H1 (cell line): ENCODE data around the gene CDK8. TPM values are rescaled to one million over a fixed set of nuclear protein-coding genes. Genes with fewer than 3 reads are reported as not detected.

Experiments
- NANOG ChIP-seq: IDR thresholded peaks from 2 replicates; pipeline ENCODE4 v1.6.1; 2011; ENCODE audit warnings: low read length, low read depth, mild to moderate bottlenecking, inconsistent platforms; ENCODE audit not compliant: insufficient read depth, poor library complexity, severe bottlenecking
- NRF1 ChIP-seq: IDR thresholded peaks from 2 replicates; pipeline ENCODE4 v1.6.1; 2011; ENCODE audit warnings: mild to moderate bottlenecking, low read depth, low read length, improper control_type of control experiment
- TBP ChIP-seq: IDR thresholded peaks from 2 replicates; pipeline ENCODE4 v1.6.1; 2011; ENCODE audit warnings: low read depth, low read length, improper control_type of control experiment
- polyA plus RNA-seq, 7 experiments: library from polyadenylated mRNA; depleted of rRNA in 3 of 7; stranded (reverse) in 5 of 7; unstranded in 2 of 7; fragments of >200 nt in 5 of 7; fragments of 200-250 nt in 2 of 7; gene quantifications; 1 replicate in 5 of 7; 2 replicates in 1 of 7; 4 replicates in 1 of 7; pipeline versions ENCODE4 v1.2.1 to v1.2.3, GENCODE V29; 2011 to 2013; ENCODE audit warnings: missing spikeins in 2 of 7, mixed read lengths in 2 of 7
- total RNA-seq: library from RNA; stranded (reverse); fragmentation: NEBNext Ultra II Directional; extraction: Animal tissue kit (Norgen Biotek cat#: 25700); gene quantifications from 2 replicates; pipeline ENCODE4 v1.2.1, GENCODE V29; 2021
- TF ChIP-seq, protein P1 (sequence below): IDR thresholded peaks from 2 replicates; pipeline ENCODE4 v1.6.1; 2012; ENCODE audit warnings: inconsistent platforms
- TF ChIP-seq, protein P2 (sequence below): fragments of 300-600 bp; sonication (generic); IDR thresholded peaks from 2 replicates; pipeline ENCODE4 v1.7.1; 2012; ENCODE audit warnings: low read length, moderate library complexity, mild to moderate bottlenecking, inconsistent platforms; ENCODE audit not compliant: insufficient replicate concordance

The CDK8 gene
- total and polyA plus RNA-seq, 2 of the 8 experiments (the other 6 are each of a cell fraction or from before 2014, with no cell fraction given) = 22.1 to 25.6 TPM

DNA sequence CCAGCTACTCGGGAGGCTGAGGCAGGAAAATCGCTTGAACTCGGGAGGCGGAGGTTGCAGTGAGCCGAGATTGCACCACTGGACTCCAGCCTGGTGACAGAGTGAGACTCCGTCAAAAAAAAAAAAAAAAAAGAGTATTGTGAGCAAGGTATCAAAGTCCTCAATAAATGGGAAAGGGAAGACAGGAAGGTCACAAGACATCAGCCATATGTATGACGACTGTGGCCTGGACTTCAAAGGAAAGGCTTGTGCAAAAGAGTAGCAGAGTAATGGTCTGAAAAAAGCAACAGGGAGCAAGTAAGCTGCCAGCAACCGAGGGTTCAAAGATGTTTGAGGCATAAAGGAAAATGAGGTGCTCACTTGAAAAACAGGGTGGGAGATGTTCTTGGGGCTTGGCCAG lies 187.5 kb downstream of the CDK8 start (continued):
- TF ChIP-seq, protein P1, sequence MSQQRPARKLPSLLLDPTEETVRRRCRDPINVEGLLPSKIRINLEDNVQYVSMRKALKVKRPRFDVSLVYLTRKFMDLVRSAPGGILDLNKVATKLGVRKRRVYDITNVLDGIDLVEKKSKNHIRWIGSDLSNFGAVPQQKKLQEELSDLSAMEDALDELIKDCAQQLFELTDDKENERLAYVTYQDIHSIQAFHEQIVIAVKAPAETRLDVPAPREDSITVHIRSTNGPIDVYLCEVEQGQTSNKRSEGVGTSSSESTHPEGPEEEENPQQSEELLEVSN = no peak
- TF ChIP-seq, protein P2, sequence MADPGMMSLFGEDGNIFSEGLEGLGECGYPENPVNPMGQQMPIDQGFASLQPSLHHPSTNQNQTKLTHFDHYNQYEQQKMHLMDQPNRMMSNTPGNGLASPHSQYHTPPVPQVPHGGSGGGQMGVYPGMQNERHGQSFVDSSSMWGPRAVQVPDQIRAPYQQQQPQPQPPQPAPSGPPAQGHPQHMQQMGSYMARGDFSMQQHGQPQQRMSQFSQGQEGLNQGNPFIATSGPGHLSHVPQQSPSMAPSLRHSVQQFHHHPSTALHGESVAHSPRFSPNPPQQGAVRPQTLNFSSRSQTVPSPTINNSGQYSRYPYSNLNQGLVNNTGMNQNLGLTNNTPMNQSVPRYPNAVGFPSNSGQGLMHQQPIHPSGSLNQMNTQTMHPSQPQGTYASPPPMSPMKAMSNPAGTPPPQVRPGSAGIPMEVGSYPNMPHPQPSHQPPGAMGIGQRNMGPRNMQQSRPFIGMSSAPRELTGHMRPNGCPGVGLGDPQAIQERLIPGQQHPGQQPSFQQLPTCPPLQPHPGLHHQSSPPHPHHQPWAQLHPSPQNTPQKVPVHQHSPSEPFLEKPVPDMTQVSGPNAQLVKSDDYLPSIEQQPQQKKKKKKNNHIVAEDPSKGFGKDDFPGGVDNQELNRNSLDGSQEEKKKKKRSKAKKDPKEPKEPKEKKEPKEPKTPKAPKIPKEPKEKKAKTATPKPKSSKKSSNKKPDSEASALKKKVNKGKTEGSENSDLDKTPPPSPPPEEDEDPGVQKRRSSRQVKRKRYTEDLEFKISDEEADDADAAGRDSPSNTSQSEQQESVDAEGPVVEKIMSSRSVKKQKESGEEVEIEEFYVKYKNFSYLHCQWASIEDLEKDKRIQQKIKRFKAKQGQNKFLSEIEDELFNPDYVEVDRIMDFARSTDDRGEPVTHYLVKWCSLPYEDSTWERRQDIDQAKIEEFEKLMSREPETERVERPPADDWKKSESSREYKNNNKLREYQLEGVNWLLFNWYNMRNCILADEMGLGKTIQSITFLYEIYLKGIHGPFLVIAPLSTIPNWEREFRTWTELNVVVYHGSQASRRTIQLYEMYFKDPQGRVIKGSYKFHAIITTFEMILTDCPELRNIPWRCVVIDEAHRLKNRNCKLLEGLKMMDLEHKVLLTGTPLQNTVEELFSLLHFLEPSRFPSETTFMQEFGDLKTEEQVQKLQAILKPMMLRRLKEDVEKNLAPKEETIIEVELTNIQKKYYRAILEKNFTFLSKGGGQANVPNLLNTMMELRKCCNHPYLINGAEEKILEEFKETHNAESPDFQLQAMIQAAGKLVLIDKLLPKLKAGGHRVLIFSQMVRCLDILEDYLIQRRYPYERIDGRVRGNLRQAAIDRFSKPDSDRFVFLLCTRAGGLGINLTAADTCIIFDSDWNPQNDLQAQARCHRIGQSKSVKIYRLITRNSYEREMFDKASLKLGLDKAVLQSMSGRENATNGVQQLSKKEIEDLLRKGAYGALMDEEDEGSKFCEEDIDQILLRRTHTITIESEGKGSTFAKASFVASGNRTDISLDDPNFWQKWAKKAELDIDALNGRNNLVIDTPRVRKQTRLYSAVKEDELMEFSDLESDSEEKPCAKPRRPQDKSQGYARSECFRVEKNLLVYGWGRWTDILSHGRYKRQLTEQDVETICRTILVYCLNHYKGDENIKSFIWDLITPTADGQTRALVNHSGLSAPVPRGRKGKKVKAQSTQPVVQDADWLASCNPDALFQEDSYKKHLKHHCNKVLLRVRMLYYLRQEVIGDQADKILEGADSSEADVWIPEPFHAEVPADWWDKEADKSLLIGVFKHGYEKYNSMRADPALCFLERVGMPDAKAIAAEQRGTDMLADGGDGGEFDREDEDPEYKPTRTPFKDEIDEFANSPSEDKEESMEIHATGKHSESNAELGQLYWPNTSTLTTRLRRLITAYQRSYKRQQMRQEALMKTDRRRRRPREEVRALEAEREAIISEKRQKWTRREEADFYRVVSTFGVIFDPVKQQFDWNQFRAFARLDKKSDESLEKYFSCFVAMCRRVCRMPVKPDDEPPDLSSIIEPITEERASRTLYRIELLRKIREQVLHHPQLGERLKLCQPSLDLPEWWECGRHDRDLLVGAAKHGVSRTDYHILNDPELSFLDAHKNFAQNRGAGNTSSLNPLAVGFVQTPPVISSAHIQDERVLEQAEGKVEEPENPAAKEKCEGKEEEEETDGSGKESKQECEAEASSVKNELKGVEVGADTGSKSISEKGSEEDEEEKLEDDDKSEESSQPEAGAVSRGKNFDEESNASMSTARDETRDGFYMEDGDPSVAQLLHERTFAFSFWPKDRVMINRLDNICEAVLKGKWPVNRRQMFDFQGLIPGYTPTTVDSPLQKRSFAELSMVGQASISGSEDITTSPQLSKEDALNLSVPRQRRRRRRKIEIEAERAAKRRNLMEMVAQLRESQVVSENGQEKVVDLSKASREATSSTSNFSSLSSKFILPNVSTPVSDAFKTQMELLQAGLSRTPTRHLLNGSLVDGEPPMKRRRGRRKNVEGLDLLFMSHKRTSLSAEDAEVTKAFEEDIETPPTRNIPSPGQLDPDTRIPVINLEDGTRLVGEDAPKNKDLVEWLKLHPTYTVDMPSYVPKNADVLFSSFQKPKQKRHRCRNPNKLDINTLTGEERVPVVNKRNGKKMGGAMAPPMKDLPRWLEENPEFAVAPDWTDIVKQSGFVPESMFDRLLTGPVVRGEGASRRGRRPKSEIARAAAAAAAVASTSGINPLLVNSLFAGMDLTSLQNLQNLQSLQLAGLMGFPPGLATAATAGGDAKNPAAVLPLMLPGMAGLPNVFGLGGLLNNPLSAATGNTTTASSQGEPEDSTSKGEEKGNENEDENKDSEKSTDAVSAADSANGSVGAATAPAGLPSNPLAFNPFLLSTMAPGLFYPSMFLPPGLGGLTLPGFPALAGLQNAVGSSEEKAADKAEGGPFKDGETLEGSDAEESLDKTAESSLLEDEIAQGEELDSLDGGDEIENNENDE = no peak
- TF ChIP-seq NRF1 = no peak
- TF ChIP-seq NANOG = no peak
- no peak for TF ChIP-seq TBP
